Stimulated activated CD8-positive, alpha-beta memory T cell treated with anti-CD3 and anti-CD28 coated beads, Interleukin-4, amount 100 ng/mL, for 48 hours (primary cell): ENCODE data around the gene TEX55.
"Not testable (repeated sequence)": the region's sequence is repeated elsewhere in the genome, so short reads cannot be mapped to it uniquely, and the experiment has no call there.

Experiments
- DNase-seq: peaks from one replicate; pipeline ENCODE4 v3.0.0-alpha.2; 2020

The TEX55 gene

GRCh38 chr3:119145500-119146167 is at the start of gene TEX55:
TEX55 (plus strand) TSS chr3:119146165; CDS start chr3:119146190, 25 bp downstream.
- DNase-seq: no peak

- DNase-seq: no peak
Measured at GRCh38 chr3:119098003-119098402, 48.0 kb upstream of the TEX55 start.

- no peak for DNase-seq
Measured at GRCh38 chr3:119098619-119099222, 47.2 kb upstream of the TEX55 start.

GRCh38 chr3:119099785-119100184 is 46.2 kb upstream of the TEX55 start:
- DNase-seq: no peak

- DNase-seq: no peak
Measured at GRCh38 chr3:119104031-119104430, 41.9 kb upstream of the TEX55 start.

- not testable (repeated sequence) for DNase-seq
Measured at GRCh38 chr3:119118330-119118729, 27.6 kb upstream of the TEX55 start.

GRCh38 chr3:119120480-119120879 is 25.5 kb upstream of the TEX55 start:
- no peak for DNase-seq

GRCh38 chr3:119122350-119122749 is 23.6 kb upstream of the TEX55 start:
- no peak for DNase-seq

GRCh38 chr3:119125342-119125741 is 20.6 kb upstream of the TEX55 start:
- no peak for DNase-seq

- no peak for DNase-seq
Measured at GRCh38 chr3:119125742-119126504, 20.0 kb upstream of the TEX55 start.

- DNase-seq: not testable (repeated sequence)
Measured at GRCh38 chr3:119130291-119130690, 15.7 kb upstream of the TEX55 start.

GRCh38 chr3:119132291-119132690 is 13.7 kb upstream of the TEX55 start:
- not testable (repeated sequence) for DNase-seq

GRCh38 chr3:119139360-119139759 is 6.6 kb upstream of the TEX55 start:
- not testable (repeated sequence) for DNase-seq

GRCh38 chr3:119140466-119140865 is 5.5 kb upstream of the TEX55 start:
- no peak for DNase-seq

GRCh38 chr3:119145128-119145499 is 851 bp upstream of the TEX55 start:
- no peak for DNase-seq

GRCh38 chr3:119146578-119147375 is 812 bp downstream of the TEX55 start:
- no peak for DNase-seq

GRCh38 chr3:119147494-119147893 is 1.5 kb downstream of the TEX55 start:
- DNase-seq: no peak

- no peak for DNase-seq
Measured at GRCh38 chr3:119148493-119149180, 2.7 kb downstream of the TEX55 start.

- no peak for DNase-seq
Measured at GRCh38 chr3:119149484-119149883, 3.5 kb downstream of the TEX55 start.

GRCh38 chr3:119156868-119157267 is 10.9 kb downstream of the TEX55 start:
- no peak for DNase-seq

GRCh38 chr3:119157971-119158370 is 12.0 kb downstream of the TEX55 start:
- no peak for DNase-seq

GRCh38 chr3:119160361-119160760 is 14.4 kb downstream of the TEX55 start:
- no peak for DNase-seq

- no peak for DNase-seq
Measured at GRCh38 chr3:119160815-119161214, 14.8 kb downstream of the TEX55 start.
